BLaER1 treated with 17β-estradiol and CSF1 and Interleukin-3, amounts not matched to agents 10 nM and 100 nM (cell line): ENCODE data around the gene KLK8.

ENCODE experiments used
- H3K27ac ChIP-seq, 11 experiments: shearing (Covaris generic); formaldehyde crosslinking; 2 replicates each; pipeline ENCODE4 v1.8.1; 2022
- H3K27me3 ChIP-seq, 11 experiments: shearing (Covaris generic); formaldehyde crosslinking; 2 replicates each; pipeline ENCODE4 v1.8.1; 2022
- H3K36me3 ChIP-seq, 11 experiments: shearing (Covaris generic); formaldehyde crosslinking; 2 replicates each; pipeline ENCODE4 v1.8.1; 2022
- H3K4me1 ChIP-seq, 10 experiments: shearing (Covaris generic); formaldehyde crosslinking; 2 replicates each; pipeline ENCODE4 v1.8.1; 2022
- H3K4me2 ChIP-seq, 11 experiments: shearing (Covaris generic); formaldehyde crosslinking; 2 replicates each; pipeline ENCODE4 v1.8.1; 2022
- H3K4me3 ChIP-seq, 10 experiments: shearing (Covaris generic); formaldehyde crosslinking; 2 replicates each; pipeline ENCODE4 v1.8.1; 2022
- H3K9ac ChIP-seq, 11 experiments: shearing (Covaris generic); formaldehyde crosslinking; 2 replicates each; pipeline ENCODE4 v1.8.1; 2022
- H3K9me3 ChIP-seq, 11 experiments: shearing (Covaris generic); formaldehyde crosslinking; replicated peaks in 1 of 11; 2 replicates each; pipeline ENCODE4 v1.8.1; 2022
- H4K20me1 ChIP-seq, 11 experiments: shearing (Covaris generic); formaldehyde crosslinking; 2 replicates each; pipeline ENCODE4 v1.8.1; 2022
- Cebpa-rat ChIP-seq, 11 experiments: shearing (Covaris generic); IDR thresholded peaks; 2 replicates each; pipeline ENCODE4 v1.8.1; 2022

The KLK8 gene

GRCh38 chr19:51020988-51021651 is 19.7 kb upstream of the KLK8 start:
- Histone ChIP-seq H3K36me3 (no peaks in the 10 kb centered on the region), H3K4me2 (peak overlapping the region in 4 of 11 experiments; percentile 17 to 93 (median 90); a peak in 4 of 22 replicates), H3K4me1 (peaks cover 13 to 34% (median 26%) of the 10 kb centered on the region in 10 experiments; a peak in 19 of 20 replicates), H3K27ac (no peak overlapping the region), H3K27me3 (peaks cover 35 to 48% (median 44%) of the 10 kb centered on the region in 11 experiments), H3K4me3 (no peak overlapping the region), H3K9me3 (no peaks in the 10 kb centered on the region), H3K9ac (no peak overlapping the region), H4K20me1 (peaks cover 0 to 4% (median 0%) of the 10 kb centered on the region in 11 experiments; a peak in 2 of 22 replicates)
- TF ChIP-seq Cebpa-rat (IDR thresholded peaks at IDR 0.05): no peak

GRCh38 chr19:51019544-51019925 is 18.1 kb upstream of the KLK8 start, which contains the start of gene KLK10:
Gene KLK10 (minus strand): TSS chr19:51019709. CDS start chr19:51019130, 579 bp downstream.
- Histone ChIP-seq H3K4me3 (peak within 1 kb of the TSS in 9 of 10 experiments; percentile 9 to 62 (median 43); a peak in 12 of 20 replicates), H3K9me3 (no peaks in the 10 kb centered on the region), H4K20me1 (peaks cover 0 to 4% (median 0%) of the 10 kb centered on the region in 11 experiments; a peak in 2 of 22 replicates), H3K36me3 (no peaks in the 10 kb centered on the region), H3K9ac (peak within 1 kb of the TSS in 3 of 11 experiments; percentile 1 to 26 (median 17); a peak in 1 of 22 replicates), H3K4me1 (peaks cover 13 to 35% (median 27%) of the 10 kb centered on the region in 10 experiments), H3K27me3 (peaks cover 32 to 50% (median 44%) of the 10 kb centered on the region in 11 experiments), H3K4me2 (peak within 1 kb of the TSS; percentile 38 to 95 (median 70)), H3K27ac (peak within 1 kb of the TSS in 1 of 11 experiments; percentile 25; a peak in 1 of 22 replicates)
- no peak for TF ChIP-seq Cebpa-rat (IDR thresholded peaks at IDR 0.05)

- Histone ChIP-seq H3K9me3 (no peaks in the 10 kb centered on the region), H3K36me3 (no peaks in the 10 kb centered on the region), H4K20me1 (peaks cover 0 to 4% (median 0%) of the 10 kb centered on the region in 11 experiments; a peak in 2 of 22 replicates), H3K27ac (no peak overlapping the region), H3K4me3 (peak overlapping the region in 9 of 10 experiments; percentile 9 to 62 (median 43); a peak in 12 of 20 replicates), H3K27me3 (peaks cover 32 to 50% (median 44%) of the 10 kb centered on the region in 11 experiments), H3K9ac (peak overlapping the region in 3 of 11 experiments; percentile 1 to 26 (median 17); a peak in 1 of 22 replicates), H3K4me1 (peaks cover 14 to 40% (median 30%) of the 10 kb centered on the region in 10 experiments), H3K4me2 (peak overlapping the region; percentile 38 to 95 (median 70))
- TF ChIP-seq Cebpa-rat (IDR thresholded peaks at IDR 0.05): no peak
These were observed 17.5 kb upstream of the KLK8 start for GRCh38 chr19:51018745-51019543.

GRCh38 chr19:51016798-51017683 is 15.6 kb upstream of the KLK8 start:
- TF ChIP-seq Cebpa-rat (IDR thresholded peaks at IDR 0.05): no peak
- no peak overlapping the region for H3K4me2 ChIP-seq
- peaks cover 0 to 4% (median 0%) of the 10 kb centered on the region in 11 experiments; a peak in 2 of 22 replicates for H4K20me1 ChIP-seq
- no peak overlapping the region for H3K9ac ChIP-seq
- no peaks in the 10 kb centered on the region for H3K9me3 ChIP-seq
- H3K27me3 ChIP-seq: peaks cover 32 to 50% (median 44%) of the 10 kb centered on the region in 11 experiments
- no peak overlapping the region for H3K27ac ChIP-seq
- no peaks in the 10 kb centered on the region for H3K36me3 ChIP-seq
- H3K4me3 ChIP-seq: no peak overlapping the region
- H3K4me1 ChIP-seq: peaks cover 21 to 58% (median 47%) of the 10 kb centered on the region in 10 experiments

GRCh38 chr19:51015691-51016267 is 14.4 kb upstream of the KLK8 start:
- no peak for TF ChIP-seq Cebpa-rat (IDR thresholded peaks at IDR 0.05)
- H3K9ac ChIP-seq: no peak overlapping the region
- peaks cover 32 to 49% (median 44%) of the 10 kb centered on the region in 11 experiments for H3K27me3 ChIP-seq
- H4K20me1 ChIP-seq: peaks cover 0 to 4% (median 0%) of the 10 kb centered on the region in 11 experiments; a peak in 2 of 22 replicates
- H3K4me2 ChIP-seq: no peak overlapping the region
- H3K4me3 ChIP-seq: no peak overlapping the region
- no peak overlapping the region for H3K27ac ChIP-seq
- no peaks in the 10 kb centered on the region for H3K9me3 ChIP-seq
- H3K36me3 ChIP-seq: no peaks in the 10 kb centered on the region
- H3K4me1 ChIP-seq: peaks cover 20 to 58% (median 47%) of the 10 kb centered on the region in 10 experiments

- peaks cover 25 to 35% (median 30%) of the 10 kb centered on the region in 11 experiments for H3K27me3 ChIP-seq
- H3K27ac ChIP-seq: no peak overlapping the region
These were observed 12.8 kb upstream of the KLK8 start for GRCh38 chr19:51014242-51014641.

GRCh38 chr19:51012661-51013190 is 11.3 kb upstream of the KLK8 start:
- no peak overlapping the region for H3K9ac ChIP-seq
- H4K20me1 ChIP-seq: 0 out of 22 replicates have a peak, but pooled peaks cover 0 to 4% (median 0%) of the 10 kb centered on the region in 11 experiments
- H3K4me3 ChIP-seq: no peak overlapping the region
- H3K4me2 ChIP-seq: peak overlapping the region in 10 of 11 experiments; percentile 10 to 58 (median 50); a peak in 19 of 22 replicates
- H3K4me1 ChIP-seq: peaks cover 0 to 29% (median 24%) of the 10 kb centered on the region in 10 experiments; a peak in 15 of 20 replicates
- no peaks in the 10 kb centered on the region for H3K36me3 ChIP-seq
- H3K27me3 ChIP-seq: peaks cover 10 to 20% (median 15%) of the 10 kb centered on the region in 11 experiments
- H3K9me3 ChIP-seq: no peaks in the 10 kb centered on the region
- peak overlapping the region in 7 of 11 experiments; percentile 3 to 26 (median 17); a peak in 6 of 22 replicates for H3K27ac ChIP-seq
- TF ChIP-seq Cebpa-rat (IDR thresholded peaks at IDR 0.05): no peak

More at GRCh38 chr19:51014242-51014641, 12.8 kb upstream of the KLK8 start:
- Histone ChIP-seq H3K4me2 (peak overlapping the region in 7 of 11 experiments; percentile 10 to 68 (median 48); a peak in 11 of 22 replicates), H4K20me1 (peaks cover 0 to 2% (median 0%) of the 10 kb centered on the region in 11 experiments; a peak in 2 of 22 replicates), H3K4me1 (peaks cover 6 to 44% (median 35%) of the 10 kb centered on the region in 10 experiments; a peak in 19 of 20 replicates), H3K9ac (no peak overlapping the region), H3K4me3 (no peak overlapping the region), H3K9me3 (no peaks in the 10 kb centered on the region), H3K36me3 (no peaks in the 10 kb centered on the region)
- no peak for TF ChIP-seq Cebpa-rat (IDR thresholded peaks at IDR 0.05)
